Measurements from ENCODE around the gene CRIM1.
A peak's percentile ranks its signal among the peaks of the same experiment; 100 is the strongest.

CRIM1 gene

DNA sequence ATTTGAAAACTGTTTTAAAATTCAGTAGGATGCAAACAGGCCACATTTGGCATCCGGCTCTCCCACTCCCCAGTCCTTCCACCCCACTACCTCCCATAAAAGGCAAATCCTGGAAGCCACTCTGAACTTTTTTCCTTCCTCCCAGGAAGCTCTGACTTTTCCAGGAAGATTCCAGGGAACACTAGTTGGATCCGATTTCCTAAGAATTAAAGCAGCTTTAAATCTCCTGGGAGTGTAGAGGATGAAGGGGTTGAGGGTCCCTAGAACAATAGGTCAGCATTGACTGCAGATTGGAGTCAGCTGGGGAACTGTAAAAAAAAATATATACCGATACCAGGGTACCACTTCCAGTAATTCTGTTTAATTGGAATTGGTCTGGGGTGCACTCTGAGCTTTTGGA lies 76.9 kb downstream of the CRIM1 start:
- ChIA-PET POLR2A (ENCODE audit: low non-redundant PET) (interaction anchor here (1.0 kb wide), 1 partner anchor 28 kb away, joined by 3 read pairs; no protein-coding TSS in a partner anchor), CTCF (interaction anchor here (0.6 to 1.5 kb wide), 3 partner anchors 11 to 338 kb away, joined by 3 to 4 read pairs (median 3); no protein-coding TSS in a partner anchor)
- TF ChIP-seq, protein P1, sequence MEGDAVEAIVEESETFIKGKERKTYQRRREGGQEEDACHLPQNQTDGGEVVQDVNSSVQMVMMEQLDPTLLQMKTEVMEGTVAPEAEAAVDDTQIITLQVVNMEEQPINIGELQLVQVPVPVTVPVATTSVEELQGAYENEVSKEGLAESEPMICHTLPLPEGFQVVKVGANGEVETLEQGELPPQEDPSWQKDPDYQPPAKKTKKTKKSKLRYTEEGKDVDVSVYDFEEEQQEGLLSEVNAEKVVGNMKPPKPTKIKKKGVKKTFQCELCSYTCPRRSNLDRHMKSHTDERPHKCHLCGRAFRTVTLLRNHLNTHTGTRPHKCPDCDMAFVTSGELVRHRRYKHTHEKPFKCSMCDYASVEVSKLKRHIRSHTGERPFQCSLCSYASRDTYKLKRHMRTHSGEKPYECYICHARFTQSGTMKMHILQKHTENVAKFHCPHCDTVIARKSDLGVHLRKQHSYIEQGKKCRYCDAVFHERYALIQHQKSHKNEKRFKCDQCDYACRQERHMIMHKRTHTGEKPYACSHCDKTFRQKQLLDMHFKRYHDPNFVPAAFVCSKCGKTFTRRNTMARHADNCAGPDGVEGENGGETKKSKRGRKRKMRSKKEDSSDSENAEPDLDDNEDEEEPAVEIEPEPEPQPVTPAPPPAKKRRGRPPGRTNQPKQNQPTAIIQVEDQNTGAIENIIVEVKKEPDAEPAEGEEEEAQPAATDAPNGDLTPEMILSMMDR (conservative IDR thresholded peaks at IDR 0.05; ENCODE audit: low read depth): no peak
- no peak for DNase-seq (ENCODE audit: low spot score)
- no peak overlapping the region for H3K27ac ChIP-seq

DNA sequence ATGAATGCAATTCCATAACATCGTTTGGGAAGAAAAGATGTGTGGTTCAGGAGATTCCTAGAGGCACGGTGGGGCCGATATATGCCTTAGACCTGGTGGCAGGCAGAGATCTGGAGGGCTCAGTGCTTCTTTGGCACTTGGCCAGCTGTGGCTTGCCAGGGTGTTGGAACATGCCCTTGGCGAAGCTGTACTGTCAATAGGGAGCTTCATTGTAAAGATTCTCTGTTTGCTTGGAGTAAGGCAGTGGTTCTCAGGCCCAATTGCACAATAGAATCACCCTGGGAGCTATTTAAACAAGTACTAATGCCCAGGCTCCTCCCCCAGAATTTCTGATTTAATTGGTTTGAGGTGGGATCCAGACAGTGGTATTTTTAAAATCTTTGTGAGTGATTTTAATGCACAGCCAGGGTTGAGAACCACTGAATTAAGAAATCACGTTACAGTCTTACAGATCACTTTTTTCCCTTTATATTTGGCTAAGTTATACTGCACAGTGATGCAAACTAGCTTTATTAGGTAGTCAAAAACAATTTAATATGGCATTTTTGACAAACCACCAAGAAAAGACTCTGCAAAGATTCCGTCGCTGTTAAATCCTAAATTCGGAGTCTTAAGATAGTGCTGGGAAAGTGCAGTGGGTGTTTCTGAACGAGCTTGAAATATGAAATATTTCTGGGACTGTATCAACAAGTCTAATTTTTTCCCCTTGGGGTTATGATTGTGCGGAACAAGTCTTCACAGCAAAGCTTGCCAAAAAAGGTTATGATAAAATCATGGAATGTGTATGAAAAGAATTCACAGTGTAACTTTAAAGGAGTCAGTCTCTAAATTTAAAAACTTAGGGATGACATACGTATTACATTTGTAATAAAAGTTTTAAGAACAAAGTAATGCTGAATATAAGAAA lies 78.0 kb downstream of the CRIM1 start:
- ChIA-PET CTCF (interaction anchor here (0.6 to 1.5 kb wide), 3 partner anchors 11 to 337 kb away, joined by 3 to 4 read pairs (median 3); no protein-coding TSS in a partner anchor), POLR2A (ENCODE audit: low non-redundant PET) (interaction anchor here (1.0 kb wide), 1 partner anchor 29 kb away, joined by 3 read pairs; no protein-coding TSS in a partner anchor)
- DNase-seq (ENCODE audit: low spot score): peak; percentile 80
- H3K27ac ChIP-seq: peak overlapping the region; percentile 77
- TF ChIP-seq, protein P1 (conservative IDR thresholded peaks at IDR 0.05; ENCODE audit: low read depth): no peak

DNA sequence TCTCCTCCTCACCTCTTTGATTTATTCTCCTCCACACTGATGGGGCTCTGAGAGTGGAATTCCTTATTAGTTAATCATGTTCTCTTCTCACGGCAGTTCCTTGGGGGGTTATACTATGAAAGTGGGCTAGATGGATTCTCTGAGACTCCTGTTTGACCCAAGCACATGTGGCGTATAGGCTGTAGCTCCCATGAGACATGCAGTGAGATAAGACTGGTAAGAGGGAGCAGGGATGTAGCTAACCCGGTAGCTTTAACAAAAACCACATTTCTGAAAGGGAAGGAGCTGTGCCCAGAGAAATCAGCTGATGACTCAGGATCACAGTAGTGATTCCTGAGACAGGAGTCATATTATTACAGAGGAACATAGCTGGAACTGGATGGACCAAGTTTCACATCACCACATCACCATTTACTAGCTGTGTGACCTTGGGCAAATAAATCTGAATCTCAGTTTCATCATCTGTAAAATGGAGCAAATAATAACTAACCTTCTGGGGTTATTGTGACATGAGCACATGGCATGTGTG lies 82.9 kb downstream of the CRIM1 start:
- ChIA-PET CTCF (interaction anchor here (1.1 kb wide), 1 partner anchor 80 kb away, joined by 3 read pairs; no protein-coding TSS in a partner anchor), POLR2A (ENCODE audit: low non-redundant PET) (no interaction called here)
- peak; percentile 96 for DNase-seq (ENCODE audit: low spot score)

DNA sequence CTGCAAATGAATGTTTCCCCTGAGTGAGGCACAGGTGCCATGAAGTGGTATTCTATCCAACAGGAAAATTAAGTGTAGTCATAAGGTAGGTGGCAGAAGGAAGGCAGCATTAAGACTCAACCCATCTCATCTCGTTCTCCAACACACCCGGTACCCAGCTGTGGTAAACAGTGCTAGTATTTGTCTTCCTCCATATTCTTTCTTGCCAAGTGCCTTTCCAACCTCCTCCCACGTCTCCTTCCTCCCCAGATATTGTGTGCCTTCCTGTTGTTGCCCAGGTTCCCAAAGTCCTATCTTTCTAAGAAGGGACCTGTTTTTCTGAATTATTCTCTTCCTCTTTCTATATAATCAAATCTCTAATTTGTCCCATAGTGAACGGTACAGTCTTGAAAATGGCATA lies 83.5 kb downstream of the CRIM1 start:
- ChIA-PET CTCF (interaction anchor here (1.1 kb wide), 1 partner anchor 81 kb away, joined by 3 read pairs; no protein-coding TSS in a partner anchor), POLR2A (ENCODE audit: low non-redundant PET) (no interaction called here)
- no peak overlapping the region for H3K27ac ChIP-seq
- TF ChIP-seq, protein P1 (conservative IDR thresholded peaks at IDR 0.05; ENCODE audit: low read depth): no peak
- no peak for DNase-seq (ENCODE audit: low spot score)

More for the DNA sequence above, 82.9 kb downstream of the CRIM1 start:
- TF ChIP-seq, protein P1 (conservative IDR thresholded peaks at IDR 0.05; ENCODE audit: low read depth): no peak
- no peak overlapping the region for H3K27ac ChIP-seq

DNA sequence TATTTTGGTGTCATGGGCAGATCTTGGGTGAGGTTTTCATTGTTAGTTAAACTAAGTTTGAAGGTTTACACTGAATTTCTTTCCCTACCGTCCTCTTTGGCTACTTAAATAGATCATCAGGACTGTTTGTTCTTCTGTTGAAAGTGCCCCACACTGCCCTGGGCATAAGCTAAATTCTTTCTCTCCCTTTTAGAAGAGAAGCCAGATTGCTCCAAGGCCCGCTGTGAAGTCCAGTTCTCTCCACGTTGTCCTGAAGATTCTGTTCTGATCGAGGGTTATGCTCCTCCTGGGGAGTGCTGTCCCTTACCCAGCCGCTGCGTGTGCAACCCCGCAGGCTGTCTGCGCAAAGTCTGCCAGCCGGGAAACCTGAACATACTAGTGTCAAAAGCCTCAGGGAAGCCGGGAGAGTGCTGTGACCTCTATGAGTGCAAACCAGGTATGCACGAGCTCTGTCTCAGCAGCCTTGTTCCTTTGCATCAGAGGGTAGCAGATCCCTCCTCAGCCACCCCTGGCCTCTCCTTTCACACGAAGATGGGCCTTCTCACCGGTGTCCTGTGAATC lies 85.6 kb downstream of the CRIM1 start:
- DNase-seq (ENCODE audit: low spot score): no peak
- POLR2A ChIA-PET (ENCODE audit: low non-redundant PET): no interaction called here
- TF ChIP-seq, protein P1 (conservative IDR thresholded peaks at IDR 0.05; ENCODE audit: low read depth): no peak
- peak overlapping the region; percentile 46 for H3K27ac ChIP-seq
- CTCF ChIA-PET: no interaction called here

DNA sequence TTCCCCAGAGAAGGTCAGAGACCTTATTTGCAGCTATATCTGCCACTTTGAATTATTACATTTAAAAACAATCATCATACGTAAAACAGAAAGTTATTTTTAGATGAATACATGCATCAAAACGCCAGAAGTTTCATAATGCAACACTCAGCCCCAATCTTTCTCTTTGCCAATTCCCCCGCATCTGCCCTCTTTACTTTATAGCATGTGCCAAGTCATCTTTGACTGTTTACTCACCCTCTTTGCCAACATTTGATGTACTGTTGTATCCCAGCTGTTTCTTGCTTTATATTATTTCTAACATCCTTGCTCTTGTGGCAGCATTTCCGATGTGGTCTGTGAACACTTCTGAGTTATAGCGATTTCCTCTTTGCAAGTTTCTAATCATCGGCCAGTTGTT lies 86.2 kb downstream of the CRIM1 start:
- no peak overlapping the region for H3K27ac ChIP-seq
- TF ChIP-seq, protein P1 (conservative IDR thresholded peaks at IDR 0.05; ENCODE audit: low read depth): no peak
- ChIA-PET POLR2A (ENCODE audit: low non-redundant PET) (no interaction called here), CTCF (no interaction called here)
- no peak for DNase-seq (ENCODE audit: low spot score)

All from RWPE1 (cell line).